Measurements from ENCODE around the gene INPP5D. TPM values are rescaled to one million over a fixed set of nuclear protein-coding genes. Genes with fewer than 3 reads are reported as not detected.
"Not testable (repeated sequence)": the region's sequence is repeated elsewhere in the genome, so short reads cannot be mapped to it uniquely, and the experiment has no call there.

Gene INPP5D
- total and polyA plus RNA-seq, 4 donors = 2.9 to 18.8 (median 6.6) TPM

GRCh38 chr2:233198026-233198425 is 137.9 kb downstream of the INPP5D start:
- no peak for DNase-seq (ENCODE audit: low spot score)
- no peaks in the 10 kb centered on the region for H3K27me3 ChIP-seq (ENCODE audit: control insufficient read depth in 4 of 4, insufficient read depth in 4 of 4, low read length in 3 of 4)
- WGBS = 82% methylated on average over 12 of the region's 12 CpGs
- H3K36me3 ChIP-seq (ENCODE audit: control insufficient read depth in 4 of 4, insufficient read depth in 3 of 4, low read depth in 1 of 4, low read length in 3 of 4) = peaks cover 0 to 8% (median 6%) of the 10 kb centered on the region in 4 donors
- H3K27ac ChIP-seq (ENCODE audit: low read depth in 1 of 2, low read length in 2 of 2) = no peak overlapping the region
- H3K9me3 ChIP-seq (ENCODE audit: control insufficient read depth in 4 of 4, low read length in 3 of 4) = peaks cover 0 to 6% (median 2%) of the 10 kb centered on the region in 4 donors
- TF ChIP-seq FOXA1 (IDR thresholded peaks at IDR 0.05) (no peak), JUND (IDR thresholded peaks at IDR 0.05) (no peak), ATF3 (IDR thresholded peaks at IDR 0.05) (no peak), CTCF (IDR thresholded peaks at IDR 0.05; ENCODE audit: low read depth, low read length, missing input control) (no peak), YY1 (IDR thresholded peaks at IDR 0.05) (no peak), FOXA2 (IDR thresholded peaks at IDR 0.05) (no peak)
- H3K4me3 ChIP-seq (ENCODE audit: low read depth in 1 of 3, low read length in 3 of 3) = no peak overlapping the region
- peaks cover 0 to 5% (median 0%) of the 10 kb centered on the region in 4 donors for H3K4me1 ChIP-seq (ENCODE audit: control insufficient read depth in 4 of 4, insufficient read depth in 4 of 4, low read length in 3 of 4)
- H3K9ac ChIP-seq (ENCODE audit: low read depth in 1 of 2, low read length in 2 of 2) = no peak overlapping the region

- WGBS = 90% methylated on average over 10 of the region's 10 CpGs
- TF ChIP-seq YY1 (IDR thresholded peaks at IDR 0.05) (no peak), HNF4G (IDR thresholded peaks at IDR 0.05) (no peak), GABPA (IDR thresholded peaks at IDR 0.05 in 1 of 2, conservative IDR thresholded peaks at IDR 0.05 in 1 of 2) (no peak), NR2F2 (IDR thresholded peaks at IDR 0.05) (no peak), JUND (IDR thresholded peaks at IDR 0.05) (no peak), MAX (IDR thresholded peaks at IDR 0.05) (no peak), FOXA1 (IDR thresholded peaks at IDR 0.05) (no peak), SP1 (IDR thresholded peaks at IDR 0.05) (no peak), RXRA (IDR thresholded peaks at IDR 0.05) (no peak), CTCF (IDR thresholded peaks at IDR 0.05; ENCODE audit: low read depth, low read length, missing input control) (no peak), HNF4A (conservative IDR thresholded peaks at IDR 0.05) (no peak), ATF3 (IDR thresholded peaks at IDR 0.05) (no peak), RAD21 (IDR thresholded peaks at IDR 0.05) (no peak), FOXA2 (IDR thresholded peaks at IDR 0.05) (no peak), EGR1 (IDR thresholded peaks at IDR 0.05; ENCODE audit: low read depth in 2 of 2) (no peak)
- H3K9ac ChIP-seq (ENCODE audit: low read depth in 1 of 2, low read length in 2 of 2) = no peak overlapping the region
- H3K27me3 ChIP-seq (ENCODE audit: control insufficient read depth in 4 of 4, insufficient read depth in 4 of 4, low read length in 3 of 4) = no peaks in the 10 kb centered on the region
- H3K4me3 ChIP-seq (ENCODE audit: low read depth in 1 of 3, low read length in 3 of 3) = no peak overlapping the region
- DNase-seq (ENCODE audit: low spot score) = no peak
- H3K36me3 ChIP-seq (ENCODE audit: control insufficient read depth in 4 of 4, insufficient read depth in 3 of 4, low read depth in 1 of 4, low read length in 3 of 4) = peaks cover 0 to 8% (median 6%) of the 10 kb centered on the region in 4 donors
- H3K27ac ChIP-seq (ENCODE audit: low read depth in 1 of 2, low read length in 2 of 2) = no peak overlapping the region
- H3K4me1 ChIP-seq (ENCODE audit: control insufficient read depth in 4 of 4, insufficient read depth in 4 of 4, low read length in 3 of 4) = peaks cover 0 to 5% (median 0%) of the 10 kb centered on the region in 4 donors
- peaks cover 0 to 7% (median 3%) of the 10 kb centered on the region in 4 donors for H3K9me3 ChIP-seq (ENCODE audit: control insufficient read depth in 4 of 4, low read length in 3 of 4)
These were observed 139.7 kb downstream of the INPP5D start for GRCh38 chr2:233199870-233200269.

- not testable (repeated sequence) for H3K9ac ChIP-seq (ENCODE audit: low read depth in 1 of 2, low read length in 2 of 2); H3K36me3 ChIP-seq (ENCODE audit: control insufficient read depth in 4 of 4, insufficient read depth in 3 of 4, low read depth in 1 of 4, low read length in 3 of 4); H3K9me3 ChIP-seq (ENCODE audit: control insufficient read depth in 4 of 4, low read length in 3 of 4); DNase-seq (ENCODE audit: low spot score); H3K4me3 ChIP-seq (ENCODE audit: low read depth in 1 of 3, low read length in 3 of 3); H3K27ac ChIP-seq (ENCODE audit: low read depth in 1 of 2, low read length in 2 of 2); H3K27me3 ChIP-seq (ENCODE audit: control insufficient read depth in 4 of 4, insufficient read depth in 4 of 4, low read length in 3 of 4); H3K4me1 ChIP-seq (ENCODE audit: control insufficient read depth in 4 of 4, insufficient read depth in 4 of 4, low read length in 3 of 4)
- 94% methylated on average over 5 of the region's 5 CpGs for WGBS
These were observed 140.6 kb downstream of the INPP5D start for GRCh38 chr2:233200790-233201189.

Measured in liver (tissue), 9 donors.